Stimulated activated CD4-positive, alpha-beta T cell treated with anti-CD3 and anti-CD28 coated beads, TNF-alpha, amount 100 ng/mL, for 1 hour (primary cell): ENCODE data around the gene RNF13.
A peak's percentile ranks its signal among the peaks of the same experiment; 100 is the strongest.
"Not testable (repeated sequence)": the region's sequence is repeated elsewhere in the genome, so short reads cannot be mapped to it uniquely, and the experiment has no call there.

Experiments
- DNase-seq, 3 donors: peaks; one replicate each; pipeline ENCODE4 v3.0.0-alpha.2; 2020; ENCODE audit warnings: low read depth in 3 of 3, low spot score in 1 of 3

RNF13 gene

DNA sequence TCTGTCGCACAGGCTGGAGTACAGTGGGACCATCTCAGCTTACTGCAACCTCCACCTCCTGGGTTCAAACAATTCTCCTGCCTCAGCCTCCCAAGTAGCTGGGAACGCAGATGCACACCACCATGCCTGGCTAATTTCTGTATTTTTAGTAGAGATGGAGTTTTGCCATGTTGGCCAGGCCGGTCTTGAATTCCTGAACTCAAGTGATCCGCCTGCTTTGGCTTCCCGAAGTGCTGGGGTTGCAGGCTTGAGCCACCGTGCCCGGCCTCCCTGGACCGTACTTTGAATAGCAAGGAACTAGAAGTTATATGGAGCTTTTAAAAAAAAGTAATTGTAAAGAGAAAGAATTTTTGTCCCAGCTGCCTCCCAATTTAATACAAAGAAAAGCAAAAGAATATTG, 12.3 kb upstream of the RNF13 start:
- DNase-seq = no peak

DNA sequence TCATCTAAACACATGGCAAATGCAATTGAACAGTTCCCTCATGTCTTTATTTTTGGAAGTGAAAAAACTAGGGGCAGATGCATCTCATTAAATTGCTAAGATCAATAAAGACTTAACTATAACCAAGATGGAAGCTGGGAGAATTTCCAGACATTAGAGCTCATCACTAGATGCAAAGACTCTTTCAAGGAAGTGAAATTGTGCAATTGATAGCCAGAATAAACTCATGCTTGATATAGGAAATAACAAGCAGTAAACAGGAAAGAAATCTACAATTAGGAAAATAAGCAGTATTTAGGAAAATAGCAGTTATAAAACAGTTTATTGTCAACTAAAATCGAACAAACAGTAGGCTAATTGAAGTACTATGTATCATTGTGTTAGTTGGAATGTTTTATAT, 11.8 kb upstream of the RNF13 start:
- DNase-seq = no peak

DNA sequence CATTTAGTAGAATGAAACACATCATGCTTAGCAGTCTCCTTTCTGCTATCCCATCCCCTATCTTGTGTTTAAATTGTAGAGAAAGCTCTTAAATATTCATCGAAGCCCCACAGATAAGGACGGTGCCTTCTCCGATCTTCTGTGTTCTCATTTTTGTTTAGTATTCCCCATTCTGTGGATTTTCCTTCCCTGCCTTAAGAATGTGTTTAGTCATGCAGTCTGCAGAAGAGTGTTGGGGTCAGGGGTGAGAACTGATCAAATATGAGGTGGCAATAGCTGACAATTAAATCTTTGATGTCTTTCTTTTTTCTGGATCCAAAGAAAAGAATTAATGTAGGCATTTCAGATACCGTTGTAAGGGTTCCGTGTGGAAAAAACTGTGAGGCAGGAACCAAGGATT, 11.4 kb upstream of the RNF13 start:
- DNase-seq = no peak

DNA sequence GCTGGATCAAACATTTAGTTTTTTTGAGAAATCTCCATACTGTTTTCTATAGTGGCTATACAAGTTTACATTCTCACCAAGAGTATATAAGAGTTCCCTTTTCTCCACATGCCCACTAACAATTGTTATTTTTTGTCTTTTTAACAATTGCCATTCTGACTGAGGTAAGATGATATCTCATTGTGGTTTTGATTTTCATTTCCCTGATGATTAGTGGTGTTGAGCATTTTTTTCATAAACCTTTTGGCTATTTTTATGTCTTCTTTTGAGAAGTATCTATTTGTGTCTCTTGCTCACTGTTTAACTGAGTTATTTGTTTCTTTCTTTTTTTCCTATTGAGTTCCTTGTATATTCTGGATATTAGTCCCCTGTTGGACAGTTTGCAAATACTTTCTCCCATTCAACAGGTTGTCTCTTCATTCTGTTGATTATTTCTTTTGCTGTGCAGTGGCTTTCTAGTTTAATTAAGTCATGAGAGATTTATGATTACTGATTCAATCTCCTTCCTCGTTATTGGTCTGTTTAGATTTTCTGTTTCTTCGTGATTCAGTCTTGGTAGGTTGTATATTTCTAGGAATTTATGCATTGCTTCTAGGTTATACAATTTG, 6.7 kb upstream of the RNF13 start:
- DNase-seq = no peak

DNA sequence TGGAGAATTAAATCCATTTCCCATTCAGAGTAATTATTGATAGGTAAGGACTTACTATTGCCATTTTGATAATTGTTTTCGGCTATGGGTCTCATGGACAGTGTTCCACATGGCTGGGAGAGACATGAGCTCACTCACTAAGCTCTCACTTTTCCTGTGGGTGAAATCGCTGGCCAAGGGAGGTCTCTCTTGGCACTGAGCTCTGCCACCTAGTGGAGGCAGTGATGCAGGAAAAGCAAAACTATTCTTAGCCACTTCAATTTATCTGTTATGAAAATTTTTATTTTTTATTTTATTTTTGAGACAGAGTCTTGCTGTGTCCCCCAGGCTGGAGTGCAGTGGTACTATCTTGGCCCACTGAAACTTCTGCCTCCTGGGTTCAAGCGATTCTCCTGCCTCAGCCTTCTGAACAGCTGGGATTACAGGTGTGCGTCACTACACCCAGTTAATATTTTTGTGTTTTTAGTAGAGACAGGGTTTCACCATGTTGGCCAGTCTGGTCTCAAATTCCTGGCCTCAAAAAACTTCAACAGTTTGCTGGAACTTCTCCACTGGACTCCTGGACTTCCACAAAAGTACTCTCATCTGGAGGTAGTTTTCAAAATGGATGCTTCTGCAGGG, 4.7 kb upstream of the RNF13 start:
- DNase-seq = peak in 1 of 3 donors; percentile 13

DNA sequence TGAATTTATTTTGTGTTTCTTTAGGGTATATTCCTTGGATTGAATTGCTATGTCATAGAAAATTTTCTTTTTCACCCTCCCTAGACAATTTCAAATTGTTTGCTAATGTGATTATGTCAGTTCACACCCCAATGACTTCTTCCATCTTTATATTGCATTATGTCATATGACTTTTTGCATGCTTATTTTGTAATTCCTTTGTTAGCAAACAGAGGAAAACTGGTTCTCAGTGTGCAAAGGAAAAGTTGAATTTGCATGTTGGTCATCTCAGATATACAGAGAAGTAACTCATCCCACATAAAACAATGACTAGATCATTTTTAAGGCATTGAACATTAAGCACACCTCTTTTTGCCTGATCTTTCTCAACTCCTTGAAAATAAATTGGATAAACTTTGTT, 3.3 kb upstream of the RNF13 start:
- DNase-seq = no peak

DNA sequence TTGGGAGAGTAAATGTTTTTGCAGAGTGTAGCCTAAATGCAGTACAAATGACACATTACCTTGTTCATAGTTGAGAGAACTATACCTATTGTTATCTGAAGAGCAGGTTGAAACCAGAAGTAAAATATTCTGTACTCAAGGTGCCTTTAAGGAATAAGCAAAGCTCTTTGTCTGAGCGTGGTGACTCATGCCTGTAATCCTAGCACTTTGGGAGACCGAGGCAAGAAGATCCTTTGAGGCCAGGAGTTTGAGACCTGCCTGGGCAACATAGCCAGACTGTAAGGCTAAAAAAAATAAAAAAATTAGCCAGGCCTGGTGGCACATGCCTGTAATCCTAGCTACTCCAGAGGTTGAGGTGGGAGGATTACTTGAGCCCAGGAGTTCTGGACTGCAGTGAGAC, 2.2 kb upstream of the RNF13 start:
- no peak for DNase-seq

DNA sequence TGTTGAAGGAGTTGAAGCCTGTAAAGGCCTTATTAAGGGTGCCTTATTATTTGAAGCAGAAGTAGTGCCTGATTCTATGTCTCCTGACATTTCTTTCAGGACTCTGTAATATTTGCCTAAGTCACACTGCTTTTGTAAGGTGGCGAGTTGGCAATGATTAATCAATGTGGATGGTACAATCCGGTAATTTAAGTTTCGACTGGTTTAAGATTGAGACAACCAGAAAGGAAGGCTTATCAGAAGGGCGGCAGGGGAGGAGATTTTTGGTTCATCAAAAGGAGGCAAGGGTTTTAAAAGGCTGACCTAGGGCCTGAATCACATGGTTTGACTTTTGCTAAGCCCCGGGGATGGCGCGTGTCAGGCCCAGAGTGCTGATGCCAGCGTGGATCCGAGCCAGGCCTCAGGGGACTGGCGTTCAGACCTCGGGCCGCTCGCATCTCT, 830 bp upstream of the RNF13 start:
- DNase-seq = no peak

DNA sequence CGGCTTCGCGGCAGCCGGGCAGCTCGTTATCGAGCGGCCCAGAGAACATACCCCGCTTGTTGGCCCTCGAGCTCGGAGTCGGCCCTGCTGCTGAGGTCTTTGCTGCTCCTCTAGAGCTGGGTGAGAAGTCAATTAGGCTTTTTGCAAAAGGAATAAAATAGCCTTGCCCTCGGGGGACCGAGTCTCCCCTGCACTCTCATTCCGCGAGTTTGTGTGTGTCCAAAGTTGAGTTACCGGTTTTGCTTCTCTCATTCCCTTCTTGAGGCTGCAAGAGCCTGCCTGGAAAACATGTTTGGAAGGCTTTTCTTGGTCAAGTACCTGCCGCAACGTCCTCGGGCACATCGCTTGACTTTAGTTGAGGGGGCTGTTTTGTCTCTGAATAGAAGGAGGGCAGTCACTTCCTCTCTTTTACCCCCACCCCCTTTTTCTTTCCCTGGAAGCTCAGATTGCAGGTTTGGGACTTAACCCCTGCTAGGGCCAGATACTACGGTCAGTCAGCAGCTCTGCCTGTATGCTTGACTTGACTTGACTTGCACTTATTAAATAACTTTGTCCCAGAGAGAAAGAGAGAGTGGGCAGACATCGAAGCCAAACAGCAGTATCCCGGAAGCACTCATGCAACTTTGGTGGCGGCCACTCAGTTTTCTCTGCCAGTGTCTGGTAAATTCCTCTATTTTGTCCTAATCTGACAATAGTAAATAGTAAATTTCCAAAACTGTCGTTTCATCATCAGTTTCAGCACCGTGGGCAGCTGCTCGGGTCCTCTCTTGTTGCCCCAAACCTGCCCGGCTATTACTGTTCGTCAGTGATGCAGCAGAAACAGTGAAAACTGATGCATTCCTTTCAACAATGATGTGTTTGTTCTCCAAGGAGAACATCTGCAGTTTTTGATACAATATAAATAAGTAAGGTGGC, 609 bp downstream of the RNF13 start:
- DNase-seq = no peak

DNA sequence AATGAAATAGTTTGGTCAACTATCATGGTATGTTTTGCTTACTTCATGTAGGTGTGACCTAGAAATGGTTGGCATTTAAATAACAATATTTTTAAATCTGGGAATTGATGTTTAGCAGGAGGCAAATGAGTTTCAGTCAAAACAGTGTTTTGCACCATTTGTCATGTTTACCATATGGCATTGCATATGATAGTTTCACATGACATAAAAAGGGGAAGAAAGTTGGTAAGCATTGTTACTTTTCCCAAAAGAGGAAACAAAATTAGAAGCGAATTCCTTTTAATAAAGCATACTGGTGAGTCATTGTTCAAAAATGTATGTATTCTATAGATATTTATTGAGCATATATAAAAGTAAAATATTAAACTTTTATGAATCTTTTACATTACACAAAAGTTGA, 2.3 kb downstream of the RNF13 start:
- no peak for DNase-seq

DNA sequence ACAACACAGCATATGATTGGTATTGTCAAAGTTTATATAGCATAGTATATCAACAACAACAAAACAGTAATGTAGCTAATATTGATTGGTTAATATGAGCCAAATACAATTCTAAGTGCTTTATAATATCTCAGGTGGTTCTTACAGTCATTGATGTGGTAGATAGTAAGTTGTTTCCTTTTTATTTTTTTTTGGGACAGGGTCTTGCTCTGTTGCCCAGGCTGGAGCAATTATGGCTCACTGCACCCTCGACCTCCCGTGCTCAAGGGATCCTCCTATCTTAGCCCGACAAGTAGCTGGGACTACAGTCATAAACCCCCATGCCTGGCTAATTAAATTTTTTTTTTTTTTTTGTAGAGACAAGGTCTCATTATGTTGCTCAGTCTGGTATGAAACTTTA, 2.7 kb downstream of the RNF13 start:
- DNase-seq = no peak

DNA sequence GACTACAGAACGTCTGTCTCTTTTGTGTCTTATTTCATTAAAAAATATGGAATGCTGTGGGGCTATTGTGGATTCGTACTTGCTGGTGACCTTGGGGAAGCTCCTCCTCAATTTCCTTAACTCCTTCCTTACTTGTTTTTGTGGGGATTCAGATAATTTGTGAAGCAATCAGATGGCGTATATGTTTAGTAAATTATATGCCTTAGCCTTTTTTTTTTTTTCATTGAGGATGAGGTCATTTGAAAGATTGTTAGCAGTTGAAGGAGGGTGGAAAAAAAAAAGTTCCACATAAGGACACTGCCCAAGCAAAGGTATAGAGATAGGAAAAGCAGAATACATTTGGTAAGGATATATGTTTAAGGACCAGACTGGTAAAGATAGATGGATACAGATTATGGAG, 3.3 kb downstream of the RNF13 start:
- no peak for DNase-seq

DNA sequence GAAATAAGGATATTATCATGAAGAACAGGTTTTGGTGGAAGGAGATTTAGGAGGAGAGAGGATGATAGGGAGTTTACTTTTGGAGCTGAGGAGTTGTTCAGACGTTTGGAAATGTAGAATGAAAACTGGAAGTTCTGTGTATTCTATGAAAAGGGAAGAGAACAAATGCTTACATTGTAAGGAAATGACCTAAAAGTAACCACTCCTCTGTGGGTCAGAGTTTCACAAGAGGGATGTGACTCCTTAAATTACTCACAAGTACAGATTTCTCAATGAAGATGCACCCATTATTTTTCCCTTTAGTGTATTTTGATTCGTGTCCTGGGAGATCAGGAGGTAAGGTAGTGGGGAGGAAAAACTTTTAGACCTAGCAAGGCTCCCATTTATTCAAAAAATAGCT, 4.0 kb downstream of the RNF13 start:
- no peak for DNase-seq

DNA sequence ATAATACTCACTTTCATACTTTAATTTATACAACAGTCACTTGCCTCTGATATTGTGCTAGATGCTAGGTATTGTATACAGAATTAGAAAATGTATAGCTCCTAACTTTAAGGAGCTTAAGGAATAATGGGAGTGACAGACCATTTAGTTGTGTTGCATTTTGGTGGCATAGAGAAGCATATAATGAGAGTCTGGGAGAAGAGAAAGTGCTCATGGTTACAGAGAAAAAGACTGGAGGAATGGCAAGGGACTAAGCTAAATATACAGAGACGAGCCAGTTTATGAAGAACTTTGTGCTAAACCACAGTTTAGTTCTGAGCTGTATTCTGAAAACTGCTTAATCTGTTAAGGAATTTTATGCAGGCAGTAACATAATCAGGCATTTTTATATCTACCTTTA, 6.4 kb downstream of the RNF13 start:
- no peak for DNase-seq

DNA sequence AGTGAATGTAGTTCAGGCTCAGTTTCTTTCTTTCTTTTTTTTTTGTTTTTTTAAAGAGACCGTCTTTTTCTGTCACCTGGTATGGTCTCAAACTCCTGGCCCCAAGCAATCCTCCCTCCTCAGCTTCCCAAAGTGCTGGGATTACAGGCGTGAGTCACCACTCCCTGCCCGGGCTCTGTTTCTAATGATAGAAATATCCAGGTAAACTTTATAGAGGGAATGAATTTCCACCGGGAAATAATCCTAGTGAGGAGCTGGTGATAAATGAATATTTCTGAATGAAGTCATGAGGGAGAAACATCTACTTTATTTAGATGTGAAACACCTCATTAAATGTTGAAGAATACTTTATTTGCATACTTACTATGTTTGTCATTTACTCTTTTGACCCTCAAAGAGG, 7.2 kb downstream of the RNF13 start:
- DNase-seq = no peak

DNA sequence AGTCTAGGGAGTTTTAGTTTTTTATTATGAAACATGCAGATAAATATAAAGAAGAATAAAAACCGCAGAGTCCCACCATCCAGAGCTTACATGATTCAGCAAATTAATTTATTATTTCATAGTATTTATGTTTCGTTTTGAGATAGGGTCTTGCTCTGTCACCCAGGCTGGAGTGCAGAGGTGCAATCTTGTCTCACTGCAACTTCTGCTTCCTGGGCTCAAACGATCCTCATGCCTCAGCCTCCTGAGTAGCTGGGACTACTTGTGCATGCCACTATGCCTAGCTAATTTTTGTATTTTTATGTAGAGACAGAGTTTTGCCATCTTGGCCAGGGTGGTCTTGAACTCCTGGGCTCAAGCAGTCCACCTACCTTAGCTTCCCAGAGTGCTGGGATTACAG, 13.6 kb downstream of the RNF13 start:
- DNase-seq = no peak

DNA sequence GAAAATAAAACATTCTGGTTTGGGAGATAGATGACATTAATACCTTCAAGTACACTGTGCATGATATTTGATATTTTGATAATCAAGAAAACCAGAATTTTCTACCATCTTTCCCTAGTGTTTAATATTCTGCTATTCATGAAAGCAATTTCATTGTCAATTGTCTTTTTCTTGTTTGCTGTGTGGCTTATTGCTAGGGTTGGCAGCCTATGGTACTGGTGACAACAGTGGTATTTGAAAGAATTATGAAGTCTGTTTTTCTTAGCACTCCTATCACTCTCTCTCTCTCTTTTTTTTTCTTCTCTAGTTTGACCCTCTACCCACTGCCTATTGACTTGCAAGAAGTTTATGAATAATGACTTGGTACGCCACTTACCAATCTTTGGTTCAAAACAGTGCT, 15.4 kb downstream of the RNF13 start:
- DNase-seq = no peak

DNA sequence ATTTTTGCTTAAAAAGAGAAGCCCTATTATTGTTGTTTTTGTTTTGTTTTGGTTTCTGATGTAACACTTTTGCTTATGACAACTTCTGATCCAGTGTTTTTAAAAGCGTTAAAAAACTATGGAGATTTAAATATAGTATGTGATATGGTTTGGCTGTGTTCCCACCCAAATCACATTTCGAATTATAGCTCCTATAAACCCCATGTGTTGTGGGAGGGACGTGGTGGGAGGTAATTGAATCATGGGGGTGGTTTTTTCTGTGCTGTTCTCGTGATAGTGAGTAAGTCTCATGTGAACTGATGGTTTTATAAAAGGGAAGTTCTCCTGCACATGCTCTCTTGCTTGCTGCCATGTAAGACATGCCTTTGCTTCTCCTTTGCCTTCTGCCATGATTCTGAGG, 16.6 kb downstream of the RNF13 start:
- DNase-seq = not testable (repeated sequence)

DNA sequence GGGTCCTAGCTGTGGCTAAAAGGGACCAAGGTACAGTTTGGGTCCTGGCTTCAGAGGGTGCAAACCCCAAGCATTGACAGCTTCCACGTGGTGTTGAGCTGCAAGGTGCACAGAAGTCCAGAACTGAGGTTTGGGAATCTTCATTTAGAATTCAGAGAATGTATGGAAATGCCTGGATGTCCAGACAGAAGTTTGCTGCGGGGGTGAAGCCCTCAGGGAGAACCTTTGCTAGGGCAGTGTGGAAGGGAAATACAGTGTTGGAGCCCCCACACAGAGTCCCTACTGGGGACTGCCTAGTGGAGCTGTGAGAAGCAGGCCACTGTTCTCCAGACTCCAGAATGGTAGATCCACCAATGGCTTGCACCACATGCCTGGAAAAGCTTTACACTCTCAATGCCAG, 17.9 kb downstream of the RNF13 start:
- no peak for DNase-seq

DNA sequence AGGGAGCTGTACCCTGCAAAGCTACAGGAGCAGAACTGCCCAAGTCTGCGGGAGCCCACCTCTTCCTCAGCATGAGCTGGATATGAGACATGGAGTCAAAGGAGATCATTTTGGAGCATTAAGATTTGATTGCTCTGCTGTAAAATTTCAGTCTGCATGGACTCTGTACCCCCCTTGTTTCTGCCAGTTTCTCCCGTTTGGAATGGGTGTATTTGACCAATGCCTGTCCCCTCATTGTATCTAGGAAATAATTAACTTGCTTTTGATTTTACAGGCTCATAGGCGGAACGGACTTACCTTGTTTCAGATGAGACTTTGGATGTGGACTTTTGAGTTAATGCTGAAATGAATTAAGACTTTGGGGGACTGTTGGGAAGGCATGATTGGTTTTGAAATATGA, 18.3 kb downstream of the RNF13 start:
- DNase-seq = no peak

DNA sequence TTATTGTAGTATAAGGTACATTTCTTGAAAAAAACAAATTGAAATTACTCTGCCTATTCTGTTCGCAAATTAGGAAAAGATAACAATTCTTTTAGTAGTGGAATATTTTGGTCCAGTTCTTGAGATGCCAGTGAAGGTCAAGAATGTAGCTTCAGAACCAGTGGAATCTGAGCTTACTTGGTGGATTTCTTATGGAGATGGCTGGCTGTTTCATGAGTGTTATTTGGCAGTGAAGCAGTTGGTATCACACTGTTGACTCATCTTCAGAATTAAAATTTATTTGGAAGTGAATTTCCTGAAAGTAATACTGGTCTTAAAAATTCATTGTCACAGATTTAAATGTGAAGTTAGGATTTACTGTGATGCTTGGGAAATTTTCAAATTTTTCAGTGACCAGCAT, 19.1 kb downstream of the RNF13 start:
- DNase-seq = no peak

DNA sequence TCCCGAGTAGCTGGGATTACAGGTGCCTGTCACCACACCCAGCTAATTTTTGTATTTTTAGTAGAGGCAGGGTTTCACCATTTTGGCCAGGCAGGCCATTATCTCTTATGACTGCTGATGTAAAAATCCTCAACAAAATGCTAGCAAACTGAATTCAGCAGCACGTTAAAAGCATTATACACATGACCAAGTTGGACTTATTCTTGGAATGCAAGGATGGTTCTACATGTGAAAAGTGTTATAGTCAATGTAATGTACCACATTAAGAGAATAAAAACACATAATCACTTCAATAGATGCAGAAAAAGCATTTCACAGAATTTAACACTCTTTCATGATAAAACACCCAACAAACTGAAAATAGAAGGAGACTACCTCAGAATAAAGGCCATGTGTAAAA, 20.2 kb downstream of the RNF13 start:
- no peak for DNase-seq
